Suprapubic skin (tissue), 4 donors: ENCODE measurements around the gene MYO18B. TPM values are rescaled to one million over a fixed set of nuclear protein-coding genes. Genes with fewer than 3 reads are reported as not detected.

Source experiments
- DNase-seq, 2 donors: peaks; one replicate each; pipeline ENCODE4 v3.0.0-alpha.2; 2019; ENCODE audit warnings: low spot score in 2 of 2
- H3K27ac ChIP-seq: fragments of 200-600 bp; sonication (generic); one replicate; pipeline ENCODE4 v1.5.1; 2019
- H3K27me3 ChIP-seq: fragments of 200-600 bp; sonication (generic); one replicate; pipeline ENCODE4 v1.5.1; 2019
- H3K36me3 ChIP-seq: fragments of 200-600 bp; sonication (generic); one replicate; pipeline ENCODE4 v1.5.1; 2019
- H3K4me1 ChIP-seq: fragments of 200-600 bp; sonication (generic); one replicate; pipeline ENCODE4 v1.5.1; 2019
- H3K4me3 ChIP-seq: fragments of 200-600 bp; sonication (generic); one replicate; pipeline ENCODE4 v1.5.1; 2019; ENCODE audit warnings: mild to moderate bottlenecking
- H3K9me3 ChIP-seq: fragments of 200-600 bp; sonication (generic); one replicate; pipeline ENCODE4 v1.5.1; 2019
- CTCF ChIP-seq, 2 donors: fragments of 200-600 bp in 1 of 2; fragments of 450-650 bp in 1 of 2; sonication (generic) in 1 of 2; IDR thresholded peaks; one replicate each; pipeline ENCODE4 v1.5.1; 2016 to 2019; ENCODE audit warnings: antibody characterized with exemption in 2 of 2, mild to moderate bottlenecking in 1 of 2, moderate library complexity in 1 of 2
- EP300 ChIP-seq: sonication (generic); formaldehyde crosslinking; IDR thresholded peaks from one replicate; pipeline ENCODE4 v1.6.1; 2017; ENCODE audit warnings: antibody characterized with exemption
- POLR2A ChIP-seq, 2 donors: fragments of 450-650 bp; IDR thresholded peaks; one replicate each; pipeline ENCODE4 v1.6.1; 2017; ENCODE audit warnings: antibody characterized with exemption in 2 of 2, mild to moderate bottlenecking in 2 of 2, moderate library complexity in 2 of 2
- POLR2AphosphoS5 ChIP-seq, 3 donors: sonication (generic); formaldehyde crosslinking; IDR thresholded peaks; one replicate each; pipeline ENCODE4 v1.6.1; 2017; ENCODE audit warnings: antibody characterized with exemption in 3 of 3
- WGBS: methylation state at CpG from one replicate; pipeline ENCODE4 v1.1.5; 2018; 5-methylcytosine and 5-hydroxymethylcytosine counted together
- total RNA-seq, 4 donors: library from RNA; depleted of rRNA; stranded (reverse); fragments of >200 nt; gene quantifications; one replicate each; pipeline ENCODE4 v1.1.0, GENCODE V29; 2016

Gene MYO18B
- total RNA-seq, 4 donors from 2014 or later, result 1.2 to 3.2 (median 1.7) TPM

GRCh38 chr22:25847451-25847850 lies 105.5 kb downstream of the MYO18B start:
- no peak overlapping the region for H3K4me3 ChIP-seq
- no peak for DNase-seq
- H3K27ac ChIP-seq, result no peak overlapping the region
- TF ChIP-seq CTCF (IDR thresholded peaks at IDR 0.05) (no peak), EP300 (no peak), POLR2A (IDR thresholded peaks at IDR 0.05) (no peak), POLR2AphosphoS5 (IDR thresholded peaks at IDR 0.05) (no peak)
- H3K4me1 ChIP-seq, result no peaks in the 10 kb centered on the region
- H3K27me3 ChIP-seq, result peaks cover 9% of the 10 kb centered on the region
- H3K36me3 ChIP-seq, result no peaks in the 10 kb centered on the region
- H3K9me3 ChIP-seq, result no peaks in the 10 kb centered on the region
- 90% methylated on average over 2 of the region's 3 CpGs for WGBS

GRCh38 chr22:25848954-25849353 lies 107.0 kb downstream of the MYO18B start:
- H3K9me3 ChIP-seq, result no peaks in the 10 kb centered on the region
- peaks cover 13% of the 10 kb centered on the region for H3K27me3 ChIP-seq
- 84% methylated on average over 10 of the region's 10 CpGs for WGBS
- H3K36me3 ChIP-seq, result no peaks in the 10 kb centered on the region
- no peak for TF ChIP-seq POLR2A (IDR thresholded peaks at IDR 0.05)
- no peak for TF ChIP-seq POLR2AphosphoS5 (IDR thresholded peaks at IDR 0.05)
- TF ChIP-seq EP300, result no peak
- TF ChIP-seq CTCF (IDR thresholded peaks at IDR 0.05), result no peak
- DNase-seq, result no peak
- no peak overlapping the region for H3K27ac ChIP-seq
- H3K4me1 ChIP-seq, result no peaks in the 10 kb centered on the region
- H3K4me3 ChIP-seq, result no peak overlapping the region

GRCh38 chr22:25849522-25849921 lies 107.5 kb downstream of the MYO18B start:
- TF ChIP-seq EP300 (no peak), POLR2A (IDR thresholded peaks at IDR 0.05) (no peak), CTCF (IDR thresholded peaks at IDR 0.05) (no peak)
- H3K36me3 ChIP-seq, result no peaks in the 10 kb centered on the region
- H3K4me3 ChIP-seq, result no peak overlapping the region
- no peak for DNase-seq
- no peaks in the 10 kb centered on the region for H3K9me3 ChIP-seq
- WGBS, result 80% methylated on average over 6 of the region's 6 CpGs
- no peak overlapping the region for H3K27ac ChIP-seq
- no peaks in the 10 kb centered on the region for H3K4me1 ChIP-seq
- peaks cover 13% of the 10 kb centered on the region for H3K27me3 ChIP-seq

GRCh38 chr22:25852223-25852622 lies 110.2 kb downstream of the MYO18B start:
- DNase-seq, result no peak
- Histone ChIP-seq H3K36me3 (no peaks in the 10 kb centered on the region), H3K4me1 (no peaks in the 10 kb centered on the region), H3K27ac (no peak overlapping the region), H3K4me3 (no peak overlapping the region), H3K27me3 (peaks cover 19% of the 10 kb centered on the region), H3K9me3 (no peaks in the 10 kb centered on the region)
- no peak for TF ChIP-seq CTCF (IDR thresholded peaks at IDR 0.05)
- no peak for TF ChIP-seq POLR2AphosphoS5 (IDR thresholded peaks at IDR 0.05)
- TF ChIP-seq EP300, result no peak
- no peak for TF ChIP-seq POLR2A (IDR thresholded peaks at IDR 0.05)
- 88% methylated on average over 4 of the region's 4 CpGs for WGBS

GRCh38 chr22:25853078-25853477 lies 111.1 kb downstream of the MYO18B start:
- no peak for DNase-seq
- Histone ChIP-seq H3K27me3 (peaks cover 16% of the 10 kb centered on the region), H3K9me3 (no peaks in the 10 kb centered on the region), H3K27ac (no peak overlapping the region), H3K4me1 (no peaks in the 10 kb centered on the region), H3K4me3 (no peak overlapping the region), H3K36me3 (no peaks in the 10 kb centered on the region)
- TF ChIP-seq POLR2AphosphoS5 (IDR thresholded peaks at IDR 0.05) (no peak), CTCF (IDR thresholded peaks at IDR 0.05) (no peak), EP300 (no peak)
- 71% methylated on average over 2 of the region's 2 CpGs for WGBS
